ENCODE data around the gene SERPINE2. TPM values are rescaled to one million over a fixed set of nuclear protein-coding genes. Genes with fewer than 3 reads are reported as not detected.
A peak's percentile ranks its signal among the peaks of the same experiment; 100 is the strongest.

The SERPINE2 gene
- total and polyA plus RNA-seq, 8 donors, result 1.8 to 27.4 (median 11.2) TPM; not detected in 1

DNA sequence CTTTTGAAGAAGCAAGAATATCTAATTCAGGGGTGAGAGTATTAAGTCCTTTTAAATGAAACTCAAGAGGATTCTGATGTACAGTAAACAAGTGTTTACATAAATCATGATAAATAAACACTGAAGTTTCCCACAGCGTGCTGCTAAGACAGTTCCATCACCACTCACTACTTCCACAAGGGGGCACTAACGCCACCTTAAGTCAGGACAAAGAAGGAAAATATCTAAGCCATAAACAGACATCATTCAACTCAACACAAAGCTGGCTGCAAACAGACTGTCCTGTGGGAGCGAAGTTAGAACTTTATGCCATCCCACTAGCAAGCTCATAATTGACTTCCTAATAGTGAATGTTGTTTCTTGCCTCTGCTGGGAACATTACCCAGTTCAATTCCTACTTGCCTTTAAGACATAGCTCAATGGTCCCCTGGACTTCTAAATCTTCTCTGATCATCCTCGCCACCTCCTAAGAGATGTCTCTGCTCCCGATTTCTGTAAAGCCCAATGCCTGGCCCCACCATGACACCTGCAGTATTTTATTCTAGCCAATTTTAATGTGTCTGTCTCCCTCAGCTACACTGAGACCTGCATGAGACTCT is 45.4 kb downstream of the SERPINE2 start:
- H3K27ac ChIP-seq, result no peak overlapping the region
- H3K36me3 ChIP-seq, result no peaks in the 10 kb centered on the region
- H3K27me3 ChIP-seq, result no peaks in the 10 kb centered on the region
- H3K4me3 ChIP-seq, result no peak overlapping the region
- intact Hi-C loops (cut with DNase I; ENCODE audit: low total_unique reads), result no loop called here
- 31 to 36% (median 32%) methylated on average over 5 of the region's 5 CpGs for WGBS, 5 donors
- TF ChIP-seq POLR2AphosphoS5 (IDR thresholded peaks at IDR 0.05), result peak in 1 of 3 donors; percentile 36
- TF ChIP-seq POLR2A (IDR thresholded peaks at IDR 0.05), result no peak
- TF ChIP-seq, protein P1, sequence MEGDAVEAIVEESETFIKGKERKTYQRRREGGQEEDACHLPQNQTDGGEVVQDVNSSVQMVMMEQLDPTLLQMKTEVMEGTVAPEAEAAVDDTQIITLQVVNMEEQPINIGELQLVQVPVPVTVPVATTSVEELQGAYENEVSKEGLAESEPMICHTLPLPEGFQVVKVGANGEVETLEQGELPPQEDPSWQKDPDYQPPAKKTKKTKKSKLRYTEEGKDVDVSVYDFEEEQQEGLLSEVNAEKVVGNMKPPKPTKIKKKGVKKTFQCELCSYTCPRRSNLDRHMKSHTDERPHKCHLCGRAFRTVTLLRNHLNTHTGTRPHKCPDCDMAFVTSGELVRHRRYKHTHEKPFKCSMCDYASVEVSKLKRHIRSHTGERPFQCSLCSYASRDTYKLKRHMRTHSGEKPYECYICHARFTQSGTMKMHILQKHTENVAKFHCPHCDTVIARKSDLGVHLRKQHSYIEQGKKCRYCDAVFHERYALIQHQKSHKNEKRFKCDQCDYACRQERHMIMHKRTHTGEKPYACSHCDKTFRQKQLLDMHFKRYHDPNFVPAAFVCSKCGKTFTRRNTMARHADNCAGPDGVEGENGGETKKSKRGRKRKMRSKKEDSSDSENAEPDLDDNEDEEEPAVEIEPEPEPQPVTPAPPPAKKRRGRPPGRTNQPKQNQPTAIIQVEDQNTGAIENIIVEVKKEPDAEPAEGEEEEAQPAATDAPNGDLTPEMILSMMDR (IDR thresholded peaks at IDR 0.05), result peak in 5 of 7 experiments; percentile 75 to 83 (median 77)
- peaks cover 0 to 12% (median 3%) of the 10 kb centered on the region in 4 donors for H3K4me1 ChIP-seq
- no peaks in the 10 kb centered on the region for H3K9me3 ChIP-seq
- peak; percentile 70 to 92 for DNase-seq

DNA sequence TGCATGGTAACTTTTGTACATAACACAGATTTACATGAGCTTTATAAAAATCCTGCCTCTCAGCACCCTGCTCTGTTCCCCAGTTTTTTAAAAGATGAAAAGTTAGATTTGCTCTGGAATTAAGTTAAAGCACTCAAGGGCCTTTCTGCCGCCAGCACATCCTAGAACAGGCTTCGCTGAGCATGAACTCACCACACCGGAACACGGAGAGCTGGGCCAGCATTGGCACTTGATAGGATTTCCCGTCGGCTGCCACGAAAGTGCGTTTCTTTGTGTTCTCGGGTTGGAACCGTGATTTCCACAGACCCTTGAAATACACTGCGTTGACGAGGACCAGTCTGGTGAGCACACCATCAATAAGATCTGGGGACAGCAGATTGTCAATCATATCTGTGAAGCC is 47.5 kb downstream of the SERPINE2 start:
- 87 to 96% (median 94%) methylated on average over 12 of the region's 12 CpGs for WGBS, 5 donors
- Histone ChIP-seq H3K9me3 (no peaks in the 10 kb centered on the region), H3K27me3 (no peaks in the 10 kb centered on the region), H3K27ac (no peak overlapping the region), H3K4me1 (peaks cover 0 to 12% (median 3%) of the 10 kb centered on the region in 4 donors), H3K36me3 (no peaks in the 10 kb centered on the region), H3K4me3 (no peak overlapping the region)
- no peak for DNase-seq
- intact Hi-C loops (cut with DNase I; ENCODE audit: low total_unique reads), result no loop called here
- no peak for TF ChIP-seq EP300 (IDR thresholded peaks at IDR 0.05)
- no peak for TF ChIP-seq POLR2AphosphoS5 (IDR thresholded peaks at IDR 0.05)
- TF ChIP-seq, protein P1 (IDR thresholded peaks at IDR 0.05), result no peak

DNA sequence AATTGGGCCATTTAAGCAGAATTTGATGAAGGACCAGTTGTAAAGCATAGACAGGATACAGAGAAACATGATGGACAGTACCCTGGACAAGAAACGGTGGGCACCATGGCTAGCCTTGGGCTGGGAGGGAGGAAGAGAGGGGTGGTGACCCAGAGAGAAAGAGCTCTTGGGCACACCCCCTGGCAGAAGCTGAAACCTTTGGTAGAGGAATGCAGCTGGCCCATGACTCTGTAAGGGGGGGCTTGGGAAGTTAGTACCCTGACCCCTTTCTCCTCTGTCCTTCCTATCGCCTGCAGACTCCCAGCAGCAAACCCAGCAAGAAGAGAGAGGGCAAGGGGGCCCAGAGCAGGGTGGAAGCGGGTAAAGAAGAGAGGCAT is 49.2 kb downstream of the SERPINE2 start:
- intact Hi-C loops (cut with DNase I; ENCODE audit: low total_unique reads), result no loop called here
- no peaks in the 10 kb centered on the region for H3K9me3 ChIP-seq
- WGBS, 5 donors, result 53 to 86% (median 76%) methylated on average over 3 of the region's 3 CpGs
- H3K4me3 ChIP-seq, result no peak overlapping the region
- no peaks in the 10 kb centered on the region for H3K36me3 ChIP-seq
- TF ChIP-seq, protein P1 (IDR thresholded peaks at IDR 0.05), result no peak
- TF ChIP-seq EP300 (IDR thresholded peaks at IDR 0.05) (no peak), POLR2AphosphoS5 (IDR thresholded peaks at IDR 0.05) (no peak), POLR2A (IDR thresholded peaks at IDR 0.05) (no peak)
- peaks cover 0 to 12% (median 3%) of the 10 kb centered on the region in 4 donors for H3K4me1 ChIP-seq
- DNase-seq, result no peak
- no peak overlapping the region for H3K27ac ChIP-seq
- no peaks in the 10 kb centered on the region for H3K27me3 ChIP-seq

DNA sequence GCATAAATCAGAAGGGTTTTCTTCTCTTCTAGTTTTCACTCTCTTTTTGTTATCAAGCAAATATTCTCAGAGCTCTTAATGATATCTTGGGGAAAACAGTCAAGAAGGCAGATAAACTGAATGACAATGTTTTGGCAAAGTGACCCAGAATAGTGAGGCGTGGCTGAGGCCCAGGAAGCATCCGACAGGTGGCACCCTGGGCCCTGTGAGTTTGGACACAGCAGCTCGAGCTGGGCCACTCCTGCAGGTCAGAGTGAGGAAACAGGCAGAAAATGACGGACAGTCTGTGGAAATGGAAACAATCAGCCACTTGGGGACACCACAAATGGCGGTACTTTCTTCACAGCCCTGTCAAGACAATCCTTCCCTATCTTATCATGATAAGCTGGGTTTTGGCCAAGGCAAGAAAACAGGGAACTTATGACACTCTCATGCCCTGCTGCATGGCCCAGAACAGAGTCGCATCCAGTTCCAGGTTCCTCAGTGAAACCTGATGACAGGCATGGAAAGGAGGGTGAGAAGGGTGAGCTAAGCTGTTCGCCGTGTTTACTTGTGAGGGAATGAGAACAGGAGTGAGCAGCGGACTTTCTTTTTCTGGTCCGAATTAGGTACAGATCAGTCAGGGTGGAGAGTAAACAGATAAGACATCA is 49.8 kb downstream of the SERPINE2 start:
- H3K9me3 ChIP-seq, result no peaks in the 10 kb centered on the region
- 33 to 61% (median 42%) methylated on average over 10 of the region's 10 CpGs for WGBS, 5 donors
- TF ChIP-seq EP300 (IDR thresholded peaks at IDR 0.05) (no peak), POLR2AphosphoS5 (IDR thresholded peaks at IDR 0.05) (no peak), POLR2A (IDR thresholded peaks at IDR 0.05) (no peak)
- TF ChIP-seq, protein P1 (IDR thresholded peaks at IDR 0.05), result peak in 2 of 7 experiments; percentile 17 to 25
- H3K36me3 ChIP-seq, result no peaks in the 10 kb centered on the region
- peaks cover 0 to 12% (median 3%) of the 10 kb centered on the region in 4 donors for H3K4me1 ChIP-seq
- H3K27me3 ChIP-seq, result no peaks in the 10 kb centered on the region
- peak; percentile 50 to 67 for DNase-seq
- intact Hi-C loops (cut with DNase I; ENCODE audit: low total_unique reads), result no loop called here
- H3K4me3 ChIP-seq, result no peak overlapping the region
- H3K27ac ChIP-seq, result no peak overlapping the region

All from stomach (tissue), 9 donors.